ELF-1 (cell line): ENCODE measurements around the gene TRAFD1.

Experiments
- DNase-seq: peaks from one replicate; pipeline ENCODE4 v3.0.0-alpha.2; 2016; ENCODE audit warnings: low read depth, low spot score

The TRAFD1 gene

GRCh38 chr12:112175361-112176155 is 50.2 kb downstream of the TRAFD1 start:
- no peak for DNase-seq

GRCh38 chr12:112176321-112177010 is 51.1 kb downstream of the TRAFD1 start:
- DNase-seq, result no peak

GRCh38 chr12:112178796-112179195 is 53.4 kb downstream of the TRAFD1 start:
- DNase-seq, result no peak

- no peak for DNase-seq
Observed at GRCh38 chr12:112179341-112179740, 54.0 kb downstream of the TRAFD1 start.

GRCh38 chr12:112179916-112180315 is 54.6 kb downstream of the TRAFD1 start:
- DNase-seq, result no peak

GRCh38 chr12:112180422-112180821 is 55.1 kb downstream of the TRAFD1 start:
- no peak for DNase-seq

- DNase-seq, result no peak
Observed at GRCh38 chr12:112182499-112182898, 57.1 kb downstream of the TRAFD1 start.

- peak; percentile 25 for DNase-seq
Observed at GRCh38 chr12:112183141-112184021, 58.0 kb downstream of the TRAFD1 start.

- DNase-seq, result no peak
Observed at GRCh38 chr12:112184056-112184887, 58.9 kb downstream of the TRAFD1 start.

GRCh38 chr12:112185093-112185923 is 59.9 kb downstream of the TRAFD1 start:
- DNase-seq, result no peak

GRCh38 chr12:112188130-112188830 is 62.9 kb downstream of the TRAFD1 start:
- DNase-seq, result no peak

GRCh38 chr12:112190231-112191025 is 65.1 kb downstream of the TRAFD1 start:
- DNase-seq, result no peak

- no peak for DNase-seq
Observed at GRCh38 chr12:112191201-112191600, 65.8 kb downstream of the TRAFD1 start.

- DNase-seq, result peak; percentile 23
Observed at GRCh38 chr12:112191840-112192321, 66.5 kb downstream of the TRAFD1 start.

GRCh38 chr12:112192475-112192874 is 67.1 kb downstream of the TRAFD1 start:
- DNase-seq, result no peak

GRCh38 chr12:112194601-112195247 is 69.4 kb downstream of the TRAFD1 start:
- no peak for DNase-seq

GRCh38 chr12:112196196-112196875 is 71.0 kb downstream of the TRAFD1 start:
- no peak for DNase-seq
